CD4-positive, CD25-positive, alpha-beta regulatory T cell (primary cell): ENCODE measurements around the gene CCN5. TPM values are rescaled to one million over a fixed set of nuclear protein-coding genes. Genes with fewer than 3 reads are reported as not detected.

Experiments used
- ATAC-seq, 2 donors: fragments of 150-1000 bp; cut with Tn5 transposase; one replicate each; pipeline ENCODE4 v1.10.0; 2021; ENCODE audit warnings: low read depth in 2 of 2, moderate number of reproducible peaks in 2 of 2, moderate library complexity in 1 of 2
- DNase-seq, 3 donors: peaks; one replicate each; pipeline versions ENCODE4 v3.0.0 to v3.0.0-alpha.2; 2012 to 2022; ENCODE audit warnings: mixed read lengths in 1 of 3
- H3K27ac ChIP-seq: one replicate; pipeline ENCODE4 v1.7.0; 2013; ENCODE audit warnings: mild to moderate bottlenecking, low read length; ENCODE audit not compliant: insufficient read depth, poor library complexity, severe bottlenecking
- H3K27me3 ChIP-seq: one replicate; pipeline ENCODE4 v1.7.0; 2013; ENCODE audit warnings: low read length; ENCODE audit not compliant: control insufficient read depth, insufficient read depth
- H3K36me3 ChIP-seq: one replicate; pipeline ENCODE4 v1.7.0; 2013; ENCODE audit warnings: mild to moderate bottlenecking, low read length, moderate library complexity; ENCODE audit not compliant: control insufficient read depth, insufficient read depth
- H3K4me1 ChIP-seq: 2 replicates; pipeline ENCODE4 v1.7.0; 2013; ENCODE audit warnings: mild to moderate bottlenecking, low read length; ENCODE audit not compliant: insufficient read depth, control insufficient read depth, poor library complexity, severe bottlenecking
- H3K4me3 ChIP-seq: one replicate; pipeline ENCODE4 v1.7.0; 2013; ENCODE audit warnings: low read depth, mild to moderate bottlenecking, low read length, moderate library complexity
- H3K9me3 ChIP-seq, 2 experiments: 1 replicate in 1 of 2; 2 replicates in 1 of 2; pipeline ENCODE4 v1.7.0; 2013; ENCODE audit warnings: low read length in 2 of 2, mild to moderate bottlenecking in 1 of 2, moderate library complexity in 1 of 2; ENCODE audit not compliant: control insufficient read depth in 2 of 2
- H3K27ac Mint-ChIP-seq, 3 donors: one replicate each; pipeline ENCODE4 v1.8.0; 2020 to 2022; ENCODE audit warnings: mild to moderate bottlenecking in 3 of 3, mixed read lengths in 3 of 3, moderate library complexity in 2 of 3
- H3K27me3 Mint-ChIP-seq: one replicate; pipeline ENCODE4 v1.8.0; 2022; ENCODE audit warnings: mild to moderate bottlenecking, mixed read lengths
- H3K36me3 Mint-ChIP-seq: one replicate; pipeline ENCODE4 v1.8.0; 2020; ENCODE audit warnings: mixed read lengths
- H3K4me1 Mint-ChIP-seq, 4 donors: one replicate each; pipeline ENCODE4 v1.8.0; 2020 to 2022; ENCODE audit warnings: mixed read lengths in 4 of 4, mild to moderate bottlenecking in 1 of 4
- H3K4me3 Mint-ChIP-seq, 4 donors: one replicate each; pipeline ENCODE4 v1.8.0; 2020 to 2022; ENCODE audit warnings: mild to moderate bottlenecking in 4 of 4, mixed read lengths in 4 of 4, moderate library complexity in 3 of 4
- H3K9me3 Mint-ChIP-seq, 7 donors: one replicate each; pipeline ENCODE4 v1.8.0; 2020 to 2022; ENCODE audit warnings: mixed read lengths in 7 of 7, mild to moderate bottlenecking in 3 of 7, moderate library complexity in 2 of 7
- polyA plus RNA-seq, 4 donors: library from polyadenylated mRNA; unstranded; fragments of 300-500 nt; fragmentation: Illumina TruSeq; gene quantifications; one replicate each; pipeline ENCODE4 v1.2.3, GENCODE V29; 2021
- total RNA-seq: library from RNA; stranded (reverse); gene quantifications from one replicate; pipeline ENCODE4 v1.2.3, GENCODE V29; 2022

The CCN5 gene
- total and polyA plus RNA-seq, 5 donors from 2014 or later: not detected

DNA sequence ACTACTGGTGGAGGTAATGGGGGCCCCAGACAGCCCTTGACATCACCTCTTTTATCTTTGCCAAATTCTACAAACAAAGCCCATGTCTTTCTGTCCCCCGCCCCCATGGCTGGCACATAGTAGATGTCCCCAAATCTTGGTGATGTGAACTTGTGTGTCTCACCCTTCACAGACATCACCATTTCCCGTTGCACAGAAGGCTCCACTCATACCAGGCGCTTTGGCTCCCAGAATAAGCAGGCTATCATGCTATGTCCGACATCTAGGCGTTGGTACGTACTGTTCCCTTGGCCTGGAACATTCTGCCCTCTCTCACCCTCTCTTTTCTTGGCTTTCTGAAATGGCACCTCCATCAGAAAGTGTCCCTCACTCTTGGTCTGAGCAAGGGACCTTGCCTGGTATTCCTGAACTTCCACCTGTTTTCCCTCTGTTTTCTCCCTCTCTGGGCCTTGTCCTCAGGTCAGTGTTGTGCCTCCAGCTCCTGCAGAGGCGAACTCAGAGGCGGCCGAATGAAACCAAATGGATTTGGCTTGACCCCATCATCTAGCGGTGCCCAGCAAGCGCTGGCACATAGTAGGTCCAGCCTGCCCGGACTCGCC is 968 bp upstream of the CCN5 start:
- Mint-ChIP-seq H3K4me1 (peaks cover 0 to 6% (median 0%) of the 10 kb centered on the region in 4 donors), H3K27me3 (peaks cover 5% of the 10 kb centered on the region), H3K27ac (no peak overlapping the region), H3K9me3 (no peaks in the 10 kb centered on the region), H3K4me3 (no peak overlapping the region), H3K36me3 (no peaks in the 10 kb centered on the region)
- H3K4me3 ChIP-seq: no peak overlapping the region
- no peak overlapping the region for H3K27ac ChIP-seq
- ATAC-seq (no peak), DNase-seq (no peak)
- no peaks in the 10 kb centered on the region for H3K9me3 ChIP-seq
- H3K4me1 ChIP-seq: no peaks in the 10 kb centered on the region
- H3K36me3 ChIP-seq: no peaks in the 10 kb centered on the region
- no peaks in the 10 kb centered on the region for H3K27me3 ChIP-seq

DNA sequence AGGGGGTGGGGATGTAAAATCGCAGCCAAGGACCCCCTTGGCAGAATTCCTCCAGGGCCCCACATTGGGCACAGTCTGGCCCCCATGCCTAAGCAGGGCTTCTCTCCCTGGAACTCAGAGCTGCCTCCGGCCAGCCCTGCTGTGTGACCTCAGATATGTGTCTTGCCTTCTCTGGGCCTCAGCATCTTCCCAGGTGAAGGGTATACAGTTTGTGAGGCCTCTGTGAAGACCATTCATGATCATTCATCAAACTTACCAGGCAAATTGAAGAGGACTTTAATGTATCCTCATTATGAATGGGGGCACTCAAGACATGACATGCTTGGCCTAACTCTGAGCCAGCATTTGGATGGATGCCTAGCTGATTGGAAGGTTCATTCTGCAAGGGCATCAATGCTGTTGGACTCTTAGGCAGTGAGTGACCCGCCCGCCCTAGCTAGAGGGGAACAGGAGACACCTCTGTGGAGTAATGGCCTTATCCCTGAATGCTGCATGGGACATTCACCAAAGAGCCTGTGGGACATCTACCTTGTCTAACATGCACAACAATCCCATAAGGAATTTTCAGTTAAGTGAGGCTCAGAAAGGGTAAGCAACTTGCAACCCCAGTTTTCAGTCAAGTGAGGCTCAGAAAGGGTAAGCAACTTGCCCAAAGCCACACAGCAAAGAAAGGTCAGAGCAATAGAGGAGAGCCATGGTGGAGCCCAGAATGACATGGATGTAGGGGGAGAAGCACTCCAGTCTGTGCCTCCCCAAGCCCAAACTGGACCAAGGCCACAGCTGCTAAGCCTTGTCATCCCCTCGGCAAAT is 535 bp downstream of the CCN5 start:
- peaks cover 8% of the 10 kb centered on the region for H3K27me3 Mint-ChIP-seq
- H3K27me3 ChIP-seq: no peaks in the 10 kb centered on the region
- DNase-seq: no peak

DNA sequence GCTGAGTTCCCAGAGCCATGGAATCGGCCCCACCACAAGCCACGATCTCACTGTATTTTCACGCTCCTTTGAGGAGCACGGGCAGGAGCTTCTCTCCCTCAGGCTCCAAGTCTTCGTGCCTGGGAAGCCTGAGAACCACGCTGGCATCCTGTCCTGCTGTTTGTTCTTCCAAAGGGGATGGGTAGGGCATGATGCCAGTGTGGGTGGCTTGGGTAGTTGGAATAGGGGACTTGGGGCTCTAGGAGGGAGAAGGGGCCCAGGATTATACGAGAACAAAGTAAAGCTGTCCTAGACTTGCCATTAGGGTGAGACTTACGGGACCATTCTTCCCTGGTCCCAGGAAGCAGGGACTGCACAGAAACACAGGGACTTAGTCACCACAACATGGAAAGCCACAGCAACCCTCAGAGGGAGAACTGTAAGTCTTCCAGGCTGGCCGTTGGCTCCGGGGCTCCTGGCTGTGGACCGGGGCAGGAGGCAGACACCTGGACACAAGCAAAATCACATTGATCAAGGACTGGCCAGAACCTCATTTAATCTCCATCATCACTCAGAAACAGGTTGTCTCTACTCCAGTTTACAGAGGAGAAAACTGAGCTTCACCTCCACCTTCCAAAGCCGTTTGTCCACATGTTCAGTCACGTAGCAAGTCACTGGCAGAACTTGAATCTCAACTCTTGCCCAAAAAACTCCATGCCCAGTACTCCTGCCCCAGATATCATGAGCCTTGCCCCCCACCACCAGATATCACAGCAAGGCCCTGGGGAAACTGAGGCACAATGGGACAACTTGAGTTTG is 1.3 kb downstream of the CCN5 start:
- H3K4me1 ChIP-seq: no peaks in the 10 kb centered on the region
- H3K27me3 Mint-ChIP-seq: peaks cover 13% of the 10 kb centered on the region
- no peak overlapping the region for H3K4me3 ChIP-seq
- ATAC-seq: no peak
- no peaks in the 10 kb centered on the region for H3K9me3 ChIP-seq
- no peak for DNase-seq
- no peaks in the 10 kb centered on the region for H3K36me3 ChIP-seq
- H3K4me1 Mint-ChIP-seq: peaks cover 0 to 6% (median 0%) of the 10 kb centered on the region in 4 donors
- no peaks in the 10 kb centered on the region for H3K9me3 Mint-ChIP-seq
- no peak overlapping the region for H3K4me3 Mint-ChIP-seq
- no peaks in the 10 kb centered on the region for H3K36me3 Mint-ChIP-seq
- no peak overlapping the region for H3K27ac Mint-ChIP-seq
- H3K27ac ChIP-seq: no peak overlapping the region
- H3K27me3 ChIP-seq: no peaks in the 10 kb centered on the region

More for the DNA sequence above, 535 bp downstream of the CCN5 start:
- no peak for ATAC-seq
- H3K4me3 ChIP-seq: no peak overlapping the region
- H3K36me3 ChIP-seq: no peaks in the 10 kb centered on the region
- Mint-ChIP-seq H3K27ac (no peak overlapping the region), H3K4me3 (no peak overlapping the region), H3K36me3 (no peaks in the 10 kb centered on the region), H3K9me3 (no peaks in the 10 kb centered on the region), H3K4me1 (peaks cover 0 to 6% (median 0%) of the 10 kb centered on the region in 4 donors)
- no peak overlapping the region for H3K27ac ChIP-seq
- no peaks in the 10 kb centered on the region for H3K9me3 ChIP-seq
- H3K4me1 ChIP-seq: no peaks in the 10 kb centered on the region

DNA sequence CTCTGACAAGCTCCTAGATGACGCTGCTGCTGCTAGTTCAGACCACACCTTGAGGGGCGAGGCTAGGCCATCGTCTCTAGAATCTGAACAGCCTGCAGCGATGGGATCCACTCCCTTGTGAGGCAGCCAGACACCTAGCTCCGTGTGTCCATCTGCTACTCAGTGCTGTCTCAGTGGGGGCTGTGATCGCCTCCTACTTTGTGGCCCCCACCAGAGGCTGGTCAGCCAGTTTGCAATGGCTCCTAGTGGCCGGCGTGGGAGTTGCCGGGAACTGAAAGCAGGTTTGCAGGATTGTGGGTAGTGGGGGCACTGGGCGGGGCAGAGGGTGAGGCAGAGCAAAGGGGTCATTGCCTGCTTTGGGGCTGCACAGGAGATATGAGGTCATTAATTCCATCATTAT is 2.8 kb downstream of the CCN5 start:
- no peak overlapping the region for H3K4me3 Mint-ChIP-seq
- Histone ChIP-seq H3K27me3 (no peaks in the 10 kb centered on the region), H3K4me1 (no peaks in the 10 kb centered on the region), H3K36me3 (no peaks in the 10 kb centered on the region), H3K27ac (no peak overlapping the region), H3K9me3 (no peaks in the 10 kb centered on the region), H3K4me3 (no peak overlapping the region)
- H3K27ac Mint-ChIP-seq: no peak overlapping the region
- peaks cover 13% of the 10 kb centered on the region for H3K27me3 Mint-ChIP-seq
- no peaks in the 10 kb centered on the region for H3K9me3 Mint-ChIP-seq
- peaks cover 0 to 6% (median 0%) of the 10 kb centered on the region in 4 donors for H3K4me1 Mint-ChIP-seq
- ATAC-seq (no peak), DNase-seq (no peak)
- no peaks in the 10 kb centered on the region for H3K36me3 Mint-ChIP-seq

DNA sequence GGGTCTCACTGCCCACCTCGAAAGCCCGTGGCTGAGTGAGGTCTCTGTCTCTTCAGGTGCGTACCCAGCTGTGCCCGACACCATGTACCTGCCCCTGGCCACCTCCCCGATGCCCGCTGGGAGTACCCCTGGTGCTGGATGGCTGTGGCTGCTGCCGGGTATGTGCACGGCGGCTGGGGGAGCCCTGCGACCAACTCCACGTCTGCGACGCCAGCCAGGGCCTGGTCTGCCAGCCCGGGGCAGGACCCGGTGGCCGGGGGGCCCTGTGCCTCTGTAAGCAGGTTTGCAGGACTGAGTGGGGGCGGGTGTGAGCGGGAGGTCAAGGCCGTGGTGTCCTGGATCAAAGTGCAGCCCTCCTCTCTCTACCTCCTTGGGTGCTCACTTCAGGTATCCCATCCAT is 4.7 kb downstream of the CCN5 start:
- DNase-seq (no peak), ATAC-seq (no peak)
- Mint-ChIP-seq H3K4me3 (no peak overlapping the region), H3K27ac (no peak overlapping the region), H3K9me3 (no peaks in the 10 kb centered on the region), H3K36me3 (no peaks in the 10 kb centered on the region), H3K4me1 (no peaks in the 10 kb centered on the region), H3K27me3 (peaks cover 13% of the 10 kb centered on the region)
- Histone ChIP-seq H3K4me3 (no peak overlapping the region), H3K9me3 (no peaks in the 10 kb centered on the region), H3K4me1 (no peaks in the 10 kb centered on the region), H3K27ac (no peak overlapping the region), H3K27me3 (no peaks in the 10 kb centered on the region), H3K36me3 (no peaks in the 10 kb centered on the region)

DNA sequence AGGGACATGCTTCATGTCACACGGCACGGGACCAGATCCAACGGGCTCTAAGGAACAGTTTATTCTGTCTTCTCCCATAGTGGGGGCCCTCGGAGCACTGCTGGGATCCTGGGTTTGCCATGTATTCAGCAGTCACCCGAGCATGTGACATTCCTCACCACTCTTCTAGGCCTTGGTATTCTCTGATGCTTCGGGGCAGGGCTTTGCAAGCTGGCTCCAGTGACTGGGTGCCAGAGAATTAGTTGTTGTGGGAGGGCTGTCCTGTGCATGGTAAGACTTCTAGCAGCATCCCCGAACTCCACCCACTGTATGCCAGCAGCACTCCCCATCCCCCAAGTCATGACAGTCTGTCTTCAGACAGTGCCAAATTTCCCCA is 5.4 kb downstream of the CCN5 start:
- peaks cover 0 to 2% (median 0%) of the 10 kb centered on the region in 7 donors for H3K9me3 Mint-ChIP-seq
- no peaks in the 10 kb centered on the region for H3K36me3 Mint-ChIP-seq
- no peak for DNase-seq
- no peaks in the 10 kb centered on the region for H3K36me3 ChIP-seq
- no peaks in the 10 kb centered on the region for H3K4me1 ChIP-seq
- H3K4me3 ChIP-seq: no peak overlapping the region
- no peak overlapping the region for H3K27ac ChIP-seq
- no peak overlapping the region for H3K4me3 Mint-ChIP-seq
- no peaks in the 10 kb centered on the region for H3K9me3 ChIP-seq
- H3K27me3 Mint-ChIP-seq: peaks cover 13% of the 10 kb centered on the region
- no peak for ATAC-seq
- no peaks in the 10 kb centered on the region for H3K4me1 Mint-ChIP-seq
- H3K27me3 ChIP-seq: no peaks in the 10 kb centered on the region
- no peak overlapping the region for H3K27ac Mint-ChIP-seq

DNA sequence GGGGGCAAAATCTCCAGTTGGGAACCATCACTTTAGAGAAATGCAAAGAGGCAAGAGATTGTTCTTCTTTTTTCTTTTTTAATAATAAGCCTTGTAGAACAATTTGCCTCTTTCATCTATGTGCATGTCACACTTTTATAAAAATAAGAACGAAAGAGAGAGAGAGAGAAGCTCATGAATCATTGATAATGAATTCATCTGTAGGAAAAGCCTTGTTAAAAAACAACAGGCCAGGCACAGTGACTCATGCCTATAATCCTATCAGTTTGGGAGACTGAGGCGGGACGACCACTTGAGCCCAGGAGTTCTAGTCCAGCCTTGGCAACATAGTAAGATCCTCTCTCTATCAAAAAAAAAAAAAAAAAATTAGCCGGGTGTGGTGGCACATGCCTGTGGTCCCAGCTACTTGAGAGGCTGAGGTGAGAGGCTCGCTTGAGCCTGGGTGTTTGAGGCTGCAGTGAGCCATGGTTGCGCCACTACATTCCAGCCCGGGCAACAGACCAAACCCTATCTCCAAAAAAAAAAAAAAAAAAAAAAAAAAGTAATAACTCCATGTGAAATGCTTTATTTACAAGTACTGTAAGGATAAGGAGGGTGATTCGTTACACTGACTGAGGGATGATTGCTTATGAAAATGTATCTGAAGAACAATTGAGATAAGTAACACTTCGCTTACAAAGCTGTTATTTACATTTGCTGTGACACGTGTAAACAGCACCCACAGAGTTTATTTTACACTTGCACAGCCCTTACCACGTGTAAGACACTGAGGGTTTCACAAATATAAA is 6.0 kb downstream of the CCN5 start:
- Histone ChIP-seq H3K27ac (no peak overlapping the region), H3K9me3 (no peaks in the 10 kb centered on the region), H3K4me3 (no peak overlapping the region), H3K36me3 (no peaks in the 10 kb centered on the region), H3K27me3 (no peaks in the 10 kb centered on the region), H3K4me1 (no peaks in the 10 kb centered on the region)
- ATAC-seq (no peak), DNase-seq (no peak)
- Mint-ChIP-seq H3K4me1 (no peaks in the 10 kb centered on the region), H3K9me3 (peaks cover 0 to 2% (median 0%) of the 10 kb centered on the region in 7 donors), H3K36me3 (no peaks in the 10 kb centered on the region), H3K27ac (no peak overlapping the region), H3K4me3 (no peak overlapping the region), H3K27me3 (peaks cover 13% of the 10 kb centered on the region)
